Lung (tissue), 12 donors: ENCODE measurements around the gene NKIRAS2. TPM values are rescaled to one million over a fixed set of nuclear protein-coding genes. Genes with fewer than 3 reads are reported as not detected.

Source experiments
- ATAC-seq: fragments of 200-7000 bp; cut with Tn5 transposase; one replicate; pipeline ENCODE4 v1.9.1; 2020; ENCODE audit warnings: moderate number of reproducible peaks; ENCODE audit not compliant: insufficient read depth, low FRiP score
- DNase-seq, 3 donors: peaks; one replicate each; pipeline ENCODE4 v3.0.0-alpha.2; 2013 to 2017
- H3K27ac ChIP-seq, 2 donors: one replicate each; pipeline ENCODE4 v1.5.1; 2013; ENCODE audit warnings: mild to moderate bottlenecking in 2 of 2, moderate library complexity in 2 of 2, control low read depth in 1 of 2, inconsistent platforms in 1 of 2, low read depth in 1 of 2, low read length in 1 of 2
- H3K27me3 ChIP-seq, 3 donors: one replicate each; pipeline ENCODE4 v1.5.1; 2013; ENCODE audit warnings: low read length in 2 of 3; ENCODE audit not compliant: control insufficient read depth in 3 of 3, insufficient read depth in 3 of 3
- H3K36me3 ChIP-seq, 4 donors: one replicate each; pipeline ENCODE4 v1.5.1; 2013; ENCODE audit warnings: low read length in 4 of 4, mild to moderate bottlenecking in 1 of 4, moderate library complexity in 1 of 4; ENCODE audit not compliant: control insufficient read depth in 4 of 4, insufficient read depth in 4 of 4
- H3K4me1 ChIP-seq, 5 donors: one replicate each; pipeline ENCODE4 v1.5.1; 2013; ENCODE audit warnings: low read length in 5 of 5, mild to moderate bottlenecking in 2 of 5, moderate library complexity in 1 of 5; ENCODE audit not compliant: control insufficient read depth in 5 of 5, insufficient read depth in 5 of 5
- H3K4me3 ChIP-seq: one replicate; pipeline ENCODE4 v1.5.1; 2013; ENCODE audit warnings: mild to moderate bottlenecking, control low read depth, moderate library complexity
- H3K9ac ChIP-seq, 2 donors: one replicate each; pipeline ENCODE4 v1.5.1; 2013; ENCODE audit warnings: low read length in 2 of 2, control low read depth in 1 of 2; ENCODE audit not compliant: insufficient read depth in 1 of 2
- H3K9me3 ChIP-seq, 4 donors: one replicate each; pipeline ENCODE4 v1.5.1; 2013; ENCODE audit warnings: low read length in 3 of 4, mild to moderate bottlenecking in 1 of 4, moderate library complexity in 1 of 4; ENCODE audit not compliant: control insufficient read depth in 4 of 4, insufficient read depth in 3 of 4
- WGBS, 2 donors: extraction: QIAGEN DNeasy Blood & Tissue Kit; methylation state at CpG; one replicate each; pipeline ENCODE4 v1.1.7; 2013; 5-methylcytosine and 5-hydroxymethylcytosine counted together
- polyA plus RNA-seq, 2 donors: library from polyadenylated mRNA; stranded (reverse); fragments of 200-250 nt; gene quantifications; one replicate each; pipeline ENCODE4 v1.2.1, GENCODE V29; 2013
- total RNA-seq, 2 donors: library from RNA; depleted of rRNA in 1 of 2; stranded (reverse); fragments of >200 nt in 1 of 2; gene quantifications; one replicate each; pipeline ENCODE4 v1.2.1, GENCODE V29; 2014 to 2021
- TF ChIP-seq, protein P1 (sequence below): IDR thresholded peaks from 2 replicates; pipeline ENCODE4 v1.5.1; 2012; ENCODE audit warnings: mild to moderate bottlenecking; ENCODE audit errors: control extremely low read depth, extremely low read depth
- donor health status: control.
- donor health status: control.
- donor health status: Bipolar disorder and iron deficiency.
- donor health status: healthy.
- donor health status: DM: yes; HTN: yes; CAD: no.

The NKIRAS2 gene
- total and polyA plus RNA-seq, 4 donors: 29.2 to 44.2 (median 32.3) TPM

GRCh38 chr17:42034059-42034458, 14.2 kb downstream of the NKIRAS2 start:
- Histone ChIP-seq H3K36me3 (no peaks in the 10 kb centered on the region), H3K27ac (no peak overlapping the region), H3K4me1 (no peaks in the 10 kb centered on the region), H3K27me3 (no peaks in the 10 kb centered on the region), H3K9ac (no peak overlapping the region), H3K4me3 (no peak overlapping the region), H3K9me3 (no peaks in the 10 kb centered on the region)
- no peak for DNase-seq
- ATAC-seq: no peak
- TF ChIP-seq, protein P1, sequence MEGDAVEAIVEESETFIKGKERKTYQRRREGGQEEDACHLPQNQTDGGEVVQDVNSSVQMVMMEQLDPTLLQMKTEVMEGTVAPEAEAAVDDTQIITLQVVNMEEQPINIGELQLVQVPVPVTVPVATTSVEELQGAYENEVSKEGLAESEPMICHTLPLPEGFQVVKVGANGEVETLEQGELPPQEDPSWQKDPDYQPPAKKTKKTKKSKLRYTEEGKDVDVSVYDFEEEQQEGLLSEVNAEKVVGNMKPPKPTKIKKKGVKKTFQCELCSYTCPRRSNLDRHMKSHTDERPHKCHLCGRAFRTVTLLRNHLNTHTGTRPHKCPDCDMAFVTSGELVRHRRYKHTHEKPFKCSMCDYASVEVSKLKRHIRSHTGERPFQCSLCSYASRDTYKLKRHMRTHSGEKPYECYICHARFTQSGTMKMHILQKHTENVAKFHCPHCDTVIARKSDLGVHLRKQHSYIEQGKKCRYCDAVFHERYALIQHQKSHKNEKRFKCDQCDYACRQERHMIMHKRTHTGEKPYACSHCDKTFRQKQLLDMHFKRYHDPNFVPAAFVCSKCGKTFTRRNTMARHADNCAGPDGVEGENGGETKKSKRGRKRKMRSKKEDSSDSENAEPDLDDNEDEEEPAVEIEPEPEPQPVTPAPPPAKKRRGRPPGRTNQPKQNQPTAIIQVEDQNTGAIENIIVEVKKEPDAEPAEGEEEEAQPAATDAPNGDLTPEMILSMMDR: no peak
- WGBS, 2 donors: 44% methylated on average over 5 to 6 of the region's 6 CpGs

GRCh38 chr17:42038221-42038973, 18.5 kb downstream of the NKIRAS2 start:
- 68 to 79% methylated on average over 5 of the region's 5 CpGs for WGBS, 2 donors
- ATAC-seq: no peak

GRCh38 chr17:42039794-42040763, 20.2 kb downstream of the NKIRAS2 start:
- Histone ChIP-seq H3K4me1 (peaks cover 0 to 4% (median 0%) of the 10 kb centered on the region in 5 donors), H3K4me3 (no peak overlapping the region), H3K27ac (no peak overlapping the region), H3K27me3 (no peaks in the 10 kb centered on the region), H3K9ac (no peak overlapping the region), H3K9me3 (no peaks in the 10 kb centered on the region), H3K36me3 (no peaks in the 10 kb centered on the region)
- TF ChIP-seq, protein P1: no peak
- WGBS, 2 donors: 46 to 51% methylated on average over 77 of the region's 77 CpGs
- DNase-seq: peak in 1 of 3 donors; percentile 35
- no peak for ATAC-seq

More at GRCh38 chr17:42038221-42038973, 18.5 kb downstream of the NKIRAS2 start:
- no peaks in the 10 kb centered on the region for H3K27me3 ChIP-seq
- no peak for DNase-seq
- H3K27ac ChIP-seq: no peak overlapping the region
- TF ChIP-seq, protein P1: no peak
- no peak overlapping the region for H3K4me3 ChIP-seq
- no peaks in the 10 kb centered on the region for H3K36me3 ChIP-seq
- H3K9me3 ChIP-seq: no peaks in the 10 kb centered on the region
- H3K4me1 ChIP-seq: peaks cover 0 to 4% (median 0%) of the 10 kb centered on the region in 5 donors
- H3K9ac ChIP-seq: no peak overlapping the region
